Measurements from ENCODE around the gene SBDS. TPM values are rescaled to one million over a fixed set of nuclear protein-coding genes. Genes with fewer than 3 reads are reported as not detected.
"Not testable (repeated sequence)": the region's sequence is repeated elsewhere in the genome, so short reads cannot be mapped to it uniquely, and the experiment has no call there.

Gene SBDS
- polyA plus RNA-seq, 1 donor = 103 TPM

DNA sequence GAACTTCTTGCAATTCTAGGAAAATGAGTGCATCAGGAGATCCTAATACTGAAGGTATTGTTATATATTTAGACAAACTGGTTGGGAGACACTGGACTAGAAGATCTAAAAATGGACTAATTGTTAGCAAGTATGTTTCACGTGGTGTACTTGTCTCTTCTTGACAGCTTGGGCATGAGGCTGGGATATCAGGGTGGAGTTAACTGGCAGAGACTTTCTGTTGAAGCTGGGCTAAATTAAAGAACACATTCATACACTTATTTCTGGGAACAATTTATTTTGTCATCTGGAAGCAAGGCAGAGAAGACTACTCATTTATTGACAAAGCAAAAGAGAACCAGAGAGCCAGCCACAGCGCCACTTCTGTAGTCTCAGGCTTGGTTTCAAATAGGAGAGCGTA lies 27.1 kb upstream of the SBDS start:
- H3K4me3 ChIP-seq (ENCODE audit: low read length) = no peak overlapping the region
- peaks cover 42% of the 10 kb centered on the region for H3K36me3 ChIP-seq (ENCODE audit: control insufficient read depth, insufficient read depth, low read length)
- no peaks in the 10 kb centered on the region for H3K27me3 ChIP-seq (ENCODE audit: control insufficient read depth, insufficient read depth, low read length)
- WGBS (ENCODE audit: insufficient coverage, low lambda C conversion rate) = no CpG with 5 or more reads among the region's 3 CpGs
- no peak for DNase-seq
- H3K27ac ChIP-seq (ENCODE audit: low read length) = no peak overlapping the region
- no peaks in the 10 kb centered on the region for H3K4me1 ChIP-seq (ENCODE audit: control insufficient read depth, insufficient read depth, low read length)
- no peaks in the 10 kb centered on the region for H3K9me3 ChIP-seq (ENCODE audit: control insufficient read depth, low read depth, low read length)

DNA sequence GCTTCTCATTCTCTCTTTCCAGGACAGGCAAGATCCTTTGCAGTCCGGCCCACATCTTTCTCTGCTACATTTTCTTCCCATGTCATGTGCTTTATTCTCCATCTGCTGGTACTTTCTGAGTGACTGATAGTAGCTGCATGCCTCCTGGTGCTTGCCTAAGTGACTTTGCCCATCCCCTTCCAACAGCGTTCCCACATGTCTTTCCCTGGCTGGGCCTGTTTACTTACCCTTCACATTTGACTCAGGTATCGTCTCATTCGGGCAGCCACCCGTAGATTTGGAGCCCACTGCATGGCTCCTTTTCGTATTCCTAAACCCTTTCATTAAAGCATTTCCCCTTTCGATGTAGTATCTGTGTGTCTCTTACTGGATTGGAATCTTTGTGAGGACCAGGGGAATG lies 25.9 kb upstream of the SBDS start:
- no CpG with 5 or more reads among the region's 7 CpGs for WGBS (ENCODE audit: insufficient coverage, low lambda C conversion rate)
- no peak for DNase-seq
- Histone ChIP-seq H3K9me3 (ENCODE audit: control insufficient read depth, low read depth, low read length) (no peaks in the 10 kb centered on the region), H3K4me1 (ENCODE audit: control insufficient read depth, insufficient read depth, low read length) (no peaks in the 10 kb centered on the region), H3K4me3 (ENCODE audit: low read length) (no peak overlapping the region), H3K36me3 (ENCODE audit: control insufficient read depth, insufficient read depth, low read length) (peaks cover 44% of the 10 kb centered on the region), H3K27me3 (ENCODE audit: control insufficient read depth, insufficient read depth, low read length) (no peaks in the 10 kb centered on the region), H3K27ac (ENCODE audit: low read length) (no peak overlapping the region)

DNA sequence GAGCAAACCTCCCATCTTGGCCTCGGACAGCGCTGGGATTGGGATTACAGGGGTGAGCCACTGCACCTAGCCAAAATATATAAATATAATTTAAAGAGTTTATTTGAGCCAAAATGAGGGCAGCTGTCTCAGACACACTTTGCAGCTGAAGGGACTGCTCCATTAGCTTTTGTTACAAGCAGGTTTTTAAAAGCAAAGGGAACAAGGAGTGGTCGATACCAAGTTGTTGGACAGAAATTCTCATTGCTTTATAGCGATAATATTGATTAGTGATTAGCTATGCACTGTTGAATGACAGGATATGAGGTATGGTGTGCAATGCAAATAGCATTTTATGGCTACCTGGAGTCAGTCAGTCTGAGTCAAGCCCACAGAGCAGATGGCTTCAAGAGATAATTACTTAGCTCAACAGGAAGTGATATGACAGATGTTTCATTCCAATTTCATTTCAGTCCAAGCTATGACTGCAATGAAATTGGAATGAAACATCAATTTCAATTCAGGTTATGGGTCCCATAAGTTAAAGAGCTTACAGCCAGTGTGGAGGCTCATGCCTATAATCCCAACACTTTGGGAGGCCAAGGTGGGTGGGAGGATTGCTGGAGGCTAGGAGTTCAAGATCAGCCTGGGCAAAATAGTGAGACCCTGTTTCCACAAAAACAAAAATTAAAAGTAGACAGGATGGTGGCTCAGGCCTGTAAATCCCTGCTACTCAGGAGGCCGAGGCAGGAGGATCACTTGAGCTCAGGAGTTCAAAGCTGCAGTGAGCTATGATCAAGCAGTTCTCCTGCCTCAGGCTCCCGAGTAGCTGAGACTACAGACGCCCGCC lies 24.4 kb upstream of the SBDS start:
- DNase-seq = peak in 1 of 2 donors; percentile 49
- no peak overlapping the region for H3K27ac ChIP-seq (ENCODE audit: low read length)
- H3K9me3 ChIP-seq (ENCODE audit: control insufficient read depth, low read depth, low read length) = no peaks in the 10 kb centered on the region
- H3K4me1 ChIP-seq (ENCODE audit: control insufficient read depth, insufficient read depth, low read length) = no peaks in the 10 kb centered on the region
- WGBS (ENCODE audit: insufficient coverage, low lambda C conversion rate) = 17% methylated on average over 1 of the region's 8 CpGs
- no peaks in the 10 kb centered on the region for H3K27me3 ChIP-seq (ENCODE audit: control insufficient read depth, insufficient read depth, low read length)
- H3K4me3 ChIP-seq (ENCODE audit: low read length) = no peak overlapping the region
- H3K36me3 ChIP-seq (ENCODE audit: control insufficient read depth, insufficient read depth, low read length) = peaks cover 45% of the 10 kb centered on the region

DNA sequence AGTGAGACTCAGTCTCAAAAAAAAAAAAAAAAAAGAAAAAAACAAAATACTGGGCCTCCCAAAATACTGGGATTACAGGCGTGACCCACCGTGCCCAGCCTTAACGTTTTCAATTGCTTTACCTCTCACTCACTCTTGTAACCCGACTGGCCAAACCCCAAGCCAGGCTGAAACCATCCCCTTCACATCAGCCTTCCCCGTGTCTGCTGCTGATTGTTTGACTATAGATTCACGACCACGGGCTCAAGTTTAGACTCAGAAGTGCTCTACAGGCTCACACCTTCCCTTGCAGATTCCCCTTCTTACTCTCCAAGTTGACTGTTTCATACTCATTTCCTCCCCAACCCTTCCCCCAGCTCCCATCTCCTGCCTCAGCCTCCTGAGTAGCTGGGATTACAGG lies 23.6 kb upstream of the SBDS start:
- no peak overlapping the region for H3K27ac ChIP-seq (ENCODE audit: low read length)
- no peaks in the 10 kb centered on the region for H3K27me3 ChIP-seq (ENCODE audit: control insufficient read depth, insufficient read depth, low read length)
- peaks cover 47% of the 10 kb centered on the region for H3K36me3 ChIP-seq (ENCODE audit: control insufficient read depth, insufficient read depth, low read length)
- H3K9me3 ChIP-seq (ENCODE audit: control insufficient read depth, low read depth, low read length) = no peaks in the 10 kb centered on the region
- no peak for DNase-seq
- WGBS (ENCODE audit: insufficient coverage, low lambda C conversion rate) = no CpG with 5 or more reads among the region's 7 CpGs
- no peaks in the 10 kb centered on the region for H3K4me1 ChIP-seq (ENCODE audit: control insufficient read depth, insufficient read depth, low read length)
- no peak overlapping the region for H3K4me3 ChIP-seq (ENCODE audit: low read length)

DNA sequence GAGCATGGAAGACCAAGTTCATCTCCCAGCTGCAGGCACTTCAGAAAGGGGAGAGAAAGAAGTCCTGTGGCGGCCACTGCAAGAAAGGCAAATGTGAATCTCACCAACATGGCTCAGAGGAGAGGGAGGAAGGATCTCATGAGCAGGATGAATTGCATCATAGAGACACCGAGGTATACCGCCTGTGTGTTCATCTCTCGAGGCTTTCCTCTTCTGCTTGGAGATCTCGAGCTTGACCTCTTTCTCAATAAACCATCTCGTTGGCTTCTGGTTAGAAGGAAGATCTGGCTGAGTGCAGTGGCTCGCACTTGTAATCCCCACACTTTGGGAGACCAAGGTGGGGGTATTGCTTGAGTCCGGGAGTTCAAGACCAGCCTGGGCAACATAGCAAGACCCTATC lies 22.6 kb upstream of the SBDS start:
- H3K9me3 ChIP-seq (ENCODE audit: control insufficient read depth, low read depth, low read length); H3K27me3 ChIP-seq (ENCODE audit: control insufficient read depth, insufficient read depth, low read length); H3K27ac ChIP-seq (ENCODE audit: low read length); H3K4me1 ChIP-seq (ENCODE audit: control insufficient read depth, insufficient read depth, low read length); DNase-seq; H3K4me3 ChIP-seq (ENCODE audit: low read length): not testable (repeated sequence)
- WGBS (ENCODE audit: insufficient coverage, low lambda C conversion rate) = no CpG with 5 or more reads among the region's 8 CpGs
- peaks cover 52% of the 10 kb centered on the region for H3K36me3 ChIP-seq (ENCODE audit: control insufficient read depth, insufficient read depth, low read length)

DNA sequence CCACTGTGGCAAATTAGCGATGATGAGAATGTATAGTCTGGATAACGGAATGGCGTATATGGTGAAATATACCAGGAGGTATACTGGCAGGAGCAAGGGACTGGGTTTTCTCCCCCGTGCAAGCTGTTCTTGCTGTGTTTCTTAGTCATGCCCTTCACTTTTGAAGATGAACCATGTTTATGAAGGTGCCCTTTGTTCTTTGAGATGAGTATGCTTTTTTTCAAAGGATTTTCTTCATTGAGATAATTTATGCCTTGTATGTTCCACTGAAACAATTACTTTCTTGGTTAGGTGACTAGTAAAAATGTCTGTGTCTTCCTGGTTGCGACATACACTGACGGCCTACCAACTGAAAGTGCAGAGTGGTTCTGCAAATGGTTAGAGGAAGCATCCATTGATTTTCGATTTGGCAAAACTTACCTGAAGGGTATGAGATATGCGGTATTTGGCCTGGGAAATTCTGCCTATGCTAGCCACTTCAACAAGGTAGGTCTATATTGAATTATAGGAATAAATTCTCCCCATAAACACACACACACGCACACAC lies 18.8 kb upstream of the SBDS start:
- H3K27me3 ChIP-seq (ENCODE audit: control insufficient read depth, insufficient read depth, low read length); H3K9me3 ChIP-seq (ENCODE audit: control insufficient read depth, low read depth, low read length); H3K4me3 ChIP-seq (ENCODE audit: low read length); DNase-seq; H3K4me1 ChIP-seq (ENCODE audit: control insufficient read depth, insufficient read depth, low read length); H3K27ac ChIP-seq (ENCODE audit: low read length): not testable (repeated sequence)
- 100% methylated on average over 1 of the region's 9 CpGs for WGBS (ENCODE audit: insufficient coverage, low lambda C conversion rate)
- H3K36me3 ChIP-seq (ENCODE audit: control insufficient read depth, insufficient read depth, low read length) = peaks cover 42% of the 10 kb centered on the region

DNA sequence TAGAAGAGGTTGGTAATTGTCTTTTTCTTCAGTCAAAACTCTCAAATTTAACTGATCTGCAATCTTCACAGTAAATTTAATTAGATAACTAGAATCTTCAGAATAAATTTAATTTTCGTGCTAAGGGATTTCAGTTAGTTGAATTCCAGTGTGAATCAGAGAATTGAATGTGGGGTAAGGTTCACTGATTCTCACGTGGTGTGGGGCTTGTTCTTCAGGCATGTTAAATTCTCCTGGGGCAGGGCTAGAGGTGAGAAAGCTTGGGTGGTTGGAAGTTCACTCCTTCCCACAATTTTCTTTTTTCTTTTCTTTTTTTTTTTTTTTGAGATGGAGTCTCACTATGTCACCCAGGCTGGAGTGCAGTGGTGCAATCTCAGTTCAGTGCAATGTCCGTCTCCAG lies 14.3 kb upstream of the SBDS start:
- H3K4me1 ChIP-seq (ENCODE audit: control insufficient read depth, insufficient read depth, low read length); H3K9me3 ChIP-seq (ENCODE audit: control insufficient read depth, low read depth, low read length); H3K27ac ChIP-seq (ENCODE audit: low read length); H3K4me3 ChIP-seq (ENCODE audit: low read length); DNase-seq; H3K27me3 ChIP-seq (ENCODE audit: control insufficient read depth, insufficient read depth, low read length): not testable (repeated sequence)
- 80% methylated on average over 1 of the region's 3 CpGs for WGBS (ENCODE audit: insufficient coverage, low lambda C conversion rate)
- peaks cover 48% of the 10 kb centered on the region for H3K36me3 ChIP-seq (ENCODE audit: control insufficient read depth, insufficient read depth, low read length)

DNA sequence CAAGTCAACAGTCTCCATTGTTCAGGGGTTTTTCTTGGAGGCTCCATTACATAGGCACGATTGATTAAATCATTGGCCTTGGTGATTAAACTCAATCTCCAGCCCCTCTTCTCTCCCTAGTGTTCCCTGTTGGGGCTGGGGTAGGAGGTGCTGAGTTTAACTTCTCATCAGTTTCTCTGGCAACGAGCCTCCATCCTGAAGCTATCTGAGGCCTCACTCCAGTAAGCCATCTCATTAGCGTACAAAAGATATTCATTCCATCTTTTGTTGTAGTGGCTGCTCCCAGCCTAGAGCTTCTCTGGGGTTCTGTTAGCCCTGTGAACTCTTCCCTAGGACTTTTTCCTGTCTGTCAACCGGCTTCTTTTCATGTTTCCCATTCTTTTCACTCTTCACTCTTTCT lies 12.9 kb upstream of the SBDS start:
- Histone ChIP-seq H3K4me3 (ENCODE audit: low read length) (no peak overlapping the region), H3K9me3 (ENCODE audit: control insufficient read depth, low read depth, low read length) (no peaks in the 10 kb centered on the region), H3K4me1 (ENCODE audit: control insufficient read depth, insufficient read depth, low read length) (no peaks in the 10 kb centered on the region), H3K36me3 (ENCODE audit: control insufficient read depth, insufficient read depth, low read length) (peaks cover 44% of the 10 kb centered on the region), H3K27ac (ENCODE audit: low read length) (no peak overlapping the region), H3K27me3 (ENCODE audit: control insufficient read depth, insufficient read depth, low read length) (no peaks in the 10 kb centered on the region)
- no peak for DNase-seq
- no CpG with 5 or more reads among the region's 4 CpGs for WGBS (ENCODE audit: insufficient coverage, low lambda C conversion rate)

DNA sequence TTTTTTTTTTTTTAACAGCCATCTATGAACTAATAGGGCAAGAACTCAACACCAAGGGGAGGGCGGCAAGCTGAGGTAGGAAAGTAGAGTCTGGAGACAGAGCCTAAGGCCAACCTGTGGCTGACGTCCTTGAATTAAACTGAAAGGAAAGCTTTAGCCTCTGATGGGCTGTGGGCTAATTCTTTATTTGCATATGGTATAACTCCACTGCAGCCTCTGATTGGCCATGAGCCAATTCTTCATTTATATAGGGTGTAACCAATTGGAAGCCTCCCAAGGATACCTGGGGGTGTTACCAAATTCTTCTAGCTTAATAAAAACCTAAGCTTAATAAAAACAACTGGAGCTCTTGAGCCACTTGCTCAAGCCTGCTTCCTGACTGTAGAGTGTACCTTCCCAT lies 11.6 kb upstream of the SBDS start:
- Histone ChIP-seq H3K27me3 (ENCODE audit: control insufficient read depth, insufficient read depth, low read length) (no peaks in the 10 kb centered on the region), H3K9me3 (ENCODE audit: control insufficient read depth, low read depth, low read length) (no peaks in the 10 kb centered on the region), H3K4me3 (ENCODE audit: low read length) (no peak overlapping the region), H3K27ac (ENCODE audit: low read length) (no peak overlapping the region), H3K36me3 (ENCODE audit: control insufficient read depth, insufficient read depth, low read length) (peaks cover 44% of the 10 kb centered on the region), H3K4me1 (ENCODE audit: control insufficient read depth, insufficient read depth, low read length) (no peaks in the 10 kb centered on the region)
- WGBS (ENCODE audit: insufficient coverage, low lambda C conversion rate) = no CpG with 5 or more reads among the region's 2 CpGs
- no peak for DNase-seq

DNA sequence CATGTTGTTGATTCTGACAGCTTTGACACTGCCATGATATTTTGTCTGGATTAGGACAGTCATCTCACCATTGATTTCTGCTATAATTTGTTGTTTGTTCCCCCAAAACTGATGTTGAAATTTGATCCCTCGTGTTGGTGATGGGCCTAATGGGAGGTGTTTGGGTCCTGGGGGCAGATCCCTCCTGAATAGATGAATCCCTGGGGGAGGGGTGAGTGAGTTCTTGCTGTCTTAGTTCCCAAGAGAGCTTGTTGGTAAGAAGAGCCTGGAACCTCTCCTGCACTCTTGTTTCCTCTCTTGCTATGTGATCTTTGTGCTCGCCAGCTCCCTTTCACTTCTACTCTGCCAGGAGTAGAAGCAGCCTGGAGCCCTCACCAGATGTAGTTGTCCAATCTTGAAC lies 8.8 kb upstream of the SBDS start:
- not testable (repeated sequence) for H3K4me1 ChIP-seq (ENCODE audit: control insufficient read depth, insufficient read depth, low read length); H3K27ac ChIP-seq (ENCODE audit: low read length); H3K27me3 ChIP-seq (ENCODE audit: control insufficient read depth, insufficient read depth, low read length); H3K4me3 ChIP-seq (ENCODE audit: low read length); H3K9me3 ChIP-seq (ENCODE audit: control insufficient read depth, low read depth, low read length); DNase-seq
- WGBS (ENCODE audit: insufficient coverage, low lambda C conversion rate) = no CpG with 5 or more reads among the region's 2 CpGs
- H3K36me3 ChIP-seq (ENCODE audit: control insufficient read depth, insufficient read depth, low read length) = peaks cover 24% of the 10 kb centered on the region
